ENCODE data around the gene NDUFS6. TPM values are rescaled to one million over a fixed set of nuclear protein-coding genes. Genes with fewer than 3 reads are reported as not detected.

Gene NDUFS6
- total and polyA plus RNA-seq, 2 of the 8 experiments (the other 6 are each of a cell fraction or from before 2014, with no cell fraction given), result 72.7 to 191 TPM

- Histone ChIP-seq H2BK20ac (ENCODE audit: low read length) (no peak overlapping the region), H3K14ac (ENCODE audit: insufficient read length) (no peak overlapping the region), H2BK5ac (ENCODE audit: low read depth, low read length) (no peak overlapping the region), H2AFZ (ENCODE audit: low read length) (no peak overlapping the region), H3K56ac (replicated peaks; ENCODE audit: insufficient read length, low read depth, low read length) (no peak overlapping the region), H3K4me3 (ENCODE audit: extremely low read depth in 1 of 4, insufficient read depth in 2 of 4, low read depth in 3 of 4, low read length in 4 of 4) (no peak overlapping the region), H3K23me2 (ENCODE audit: low read depth, low read length) (peaks cover 4% of the 10 kb centered on the region), H3K27ac (ENCODE audit: low read depth, low read length) (no peak overlapping the region), H3K79me2 (ENCODE audit: control insufficient read depth in 1 of 2, insufficient read depth in 2 of 2, low read length in 2 of 2) (peaks cover 21 to 96% of the 10 kb centered on the region in 2 experiments), H3K9me3 (ENCODE audit: insufficient read depth in 2 of 2, low read depth in 1 of 2, low read length in 1 of 2) (no peaks in the 10 kb centered on the region), H3K79me1 (ENCODE audit: low read depth, low read length) (peaks cover 12% of the 10 kb centered on the region), H3K36me3 (ENCODE audit: control insufficient read depth in 2 of 4, insufficient read depth in 4 of 4, low read length in 3 of 4) (peaks cover 32 to 76% (median 57%) of the 10 kb centered on the region in 4 experiments), H2BK12ac (ENCODE audit: low read depth, low read length) (no peak overlapping the region), H4K8ac (ENCODE audit: extremely low read depth, insufficient read depth, low read length) (no peak overlapping the region), H3K4me1 (replicated peaks in 1 of 4; ENCODE audit: control insufficient read depth in 3 of 4, insufficient read depth in 4 of 4, low read length in 3 of 4) (peaks cover 0 to 3% (median 0%) of the 10 kb centered on the region in 4 experiments; a peak in 1 of 7 replicates), H2BK15ac (ENCODE audit: low read length) (no peak overlapping the region), H4K5ac (ENCODE audit: insufficient read length, low read depth, low read length) (no peak overlapping the region), H3K9ac (replicated peaks in 1 of 4; ENCODE audit: extremely low read depth in 1 of 4, low read depth in 3 of 4, low read length in 3 of 4) (no peak overlapping the region), H4K20me1 (replicated peaks in 1 of 2; ENCODE audit: control insufficient read depth in 1 of 2, insufficient read depth in 2 of 2, low read length in 2 of 2) (peaks cover 13 to 38% of the 10 kb centered on the region in 2 experiments), H3K4ac (replicated peaks; ENCODE audit: insufficient read length, low read depth, low read length) (no peak overlapping the region), H3K27me3 (replicated peaks in 1 of 4; ENCODE audit: control insufficient read depth in 3 of 4, extremely low read depth in 1 of 4, insufficient read depth in 3 of 4, low read length in 3 of 4) (no peaks in the 10 kb centered on the region), H2BK120ac (replicated peaks; ENCODE audit: low read depth, low read length) (no peak overlapping the region), H3K18ac (ENCODE audit: extremely low read depth, low read length) (no peak overlapping the region), H3K23ac (ENCODE audit: insufficient read length) (no peak overlapping the region), H4K91ac (replicated peaks; ENCODE audit: insufficient read length, low read length) (no peak overlapping the region), H2AK5ac (ENCODE audit: low read depth, low read length) (no peak overlapping the region), H3K4me2 (ENCODE audit: insufficient read depth in 1 of 2, low read depth in 2 of 2, low read length in 2 of 2) (no peak overlapping the region)
- TF ChIP-seq MAX (IDR thresholded peaks at IDR 0.05), result no peak
- TF ChIP-seq POLR2A (IDR thresholded peaks at IDR 0.05; ENCODE audit: control extremely low read depth in 1 of 2, low read depth in 2 of 2, low read length in 2 of 2), result no peak
- no peak for TF ChIP-seq SIRT6 (IDR thresholded peaks at IDR 0.05; ENCODE audit: low read length)
- TF ChIP-seq SP4 (IDR thresholded peaks at IDR 0.05; ENCODE audit: low read length), result no peak
- TF ChIP-seq CTCF (IDR thresholded peaks at IDR 0.05; ENCODE audit: control extremely low read depth in 1 of 3, insufficient read depth in 1 of 3, low read depth in 1 of 3, low read length in 3 of 3), result no peak
- ChIA-PET CTCF (ENCODE audit: partially characterized antibody) (interaction anchor here (1.3 to 2.0 kb wide), 2 partner anchors 18 to 42 kb away, joined by 3 to 4 read pairs; no protein-coding TSS in a partner anchor), POLR2A (ENCODE audit: partially characterized antibody) (interaction anchor here (0.9 kb wide), 1 partner anchor 319 kb away, joined by 3 read pairs; no protein-coding TSS in a partner anchor)
- 91% methylated on average over 10 of the region's 10 CpGs; no CpG with 5 or more reads in 1 of the 2 experiments for WGBS, 2 experiments (ENCODE audit: extremely low coverage in 1 of 2, insufficient coverage in 1 of 2, insufficient read length in 1 of 2, insufficient replicate concordance in 2 of 2, low coverage in 1 of 2, low lambda C conversion rate in 2 of 2, missing lambda C conversion rate in 1 of 2)
- FAIRE-seq (no peak), DNase-seq (ENCODE audit: low read depth in 1 of 2, low spot score in 2 of 2) (no peak)
Observed at GRCh38 chr5:1805736-1806135, 4.5 kb downstream of the NDUFS6 start.
